ENCODE data around the gene SPP1. TPM values are rescaled to one million over a fixed set of nuclear protein-coding genes. Genes with fewer than 3 reads are reported as not detected.
A peak's percentile ranks its signal among the peaks of the same experiment; 100 is the strongest.
"Not testable (repeated sequence)": the region's sequence is repeated elsewhere in the genome, so short reads cannot be mapped to it uniquely, and the experiment has no call there.

The SPP1 gene
- total and polyA plus RNA-seq, 3 experiments from 2014 or later = 4.9 to 7.2 TPM; not detected in 1

- no peaks in the 10 kb centered on the region for H3K9me3 ChIP-seq (ENCODE audit: low read length)
- POLR2A ChIA-PET = no interaction called here
Measured at GRCh38 chr4:87985097-87985886, 9.8 kb downstream of the SPP1 start.

GRCh38 chr4:87985887-87986200 is 10.3 kb downstream of the SPP1 start:
- H3K9me3 Mint-ChIP-seq = no peaks in the 10 kb centered on the region
- H3K27me3 Mint-ChIP-seq = peaks cover 10 to 59% of the 10 kb centered on the region in 2 donors
- ChIA-PET POLR2A (no interaction called here), CTCF (no interaction called here)
- peaks cover 0 to 6% (median 1%) of the 10 kb centered on the region in 3 donors for H3K4me1 Mint-ChIP-seq
- Histone ChIP-seq H3K9me3 (ENCODE audit: low read length) (no peaks in the 10 kb centered on the region), H3K4me3 (ENCODE audit: low read length) (no peak overlapping the region), H3K27ac (ENCODE audit: low read depth, low read length) (no peak overlapping the region), H3K27me3 (ENCODE audit: insufficient read depth, low read length, poor library complexity, severe bottlenecking) (no peaks in the 10 kb centered on the region), H3K36me3 (ENCODE audit: insufficient read depth, low read length) (no peaks in the 10 kb centered on the region), H3K4me1 (ENCODE audit: insufficient read depth, low read length) (no peaks in the 10 kb centered on the region)
- H3K27ac Mint-ChIP-seq = no peak overlapping the region
- peaks cover 0 to 3% (median 0%) of the 10 kb centered on the region in 3 donors for H3K36me3 Mint-ChIP-seq
- H3K4me3 Mint-ChIP-seq = no peak overlapping the region
- DNase-seq = no peak

More at GRCh38 chr4:87985097-87985886, 9.8 kb downstream of the SPP1 start:
- Mint-ChIP-seq H3K9me3 (no peaks in the 10 kb centered on the region), H3K27ac (no peak overlapping the region), H3K36me3 (peaks cover 0 to 3% (median 0%) of the 10 kb centered on the region in 3 donors), H3K27me3 (peaks cover 10 to 59% of the 10 kb centered on the region in 2 donors), H3K4me3 (no peak overlapping the region), H3K4me1 (peaks cover 0 to 2% (median 1%) of the 10 kb centered on the region in 3 donors)
- peak in 1 of 5 donors; percentile 7 for DNase-seq
- Histone ChIP-seq H3K36me3 (ENCODE audit: insufficient read depth, low read length) (no peaks in the 10 kb centered on the region), H3K4me3 (ENCODE audit: low read length) (no peak overlapping the region), H3K4me1 (ENCODE audit: insufficient read depth, low read length) (no peaks in the 10 kb centered on the region), H3K27me3 (ENCODE audit: insufficient read depth, low read length, poor library complexity, severe bottlenecking) (no peaks in the 10 kb centered on the region), H3K27ac (ENCODE audit: low read depth, low read length) (no peak overlapping the region)
- CTCF ChIA-PET = no interaction called here

GRCh38 chr4:87986508-87986907 is 11.0 kb downstream of the SPP1 start:
- H3K27ac Mint-ChIP-seq = no peak overlapping the region
- no peaks in the 10 kb centered on the region for H3K4me1 ChIP-seq (ENCODE audit: insufficient read depth, low read length)
- H3K9me3 ChIP-seq (ENCODE audit: low read length) = no peaks in the 10 kb centered on the region
- POLR2A ChIA-PET = no interaction called here
- no peaks in the 10 kb centered on the region for H3K9me3 Mint-ChIP-seq
- no peak overlapping the region for H3K4me3 Mint-ChIP-seq
- DNase-seq = no peak
- H3K27me3 Mint-ChIP-seq = peaks cover 7 to 55% of the 10 kb centered on the region in 2 donors
- no peak overlapping the region for H3K4me3 ChIP-seq (ENCODE audit: low read length)
- H3K36me3 ChIP-seq (ENCODE audit: insufficient read depth, low read length) = no peaks in the 10 kb centered on the region
- CTCF ChIA-PET = no interaction called here
- H3K27ac ChIP-seq (ENCODE audit: low read depth, low read length) = no peak overlapping the region
- H3K36me3 Mint-ChIP-seq = peaks cover 0 to 3% (median 0%) of the 10 kb centered on the region in 3 donors
- H3K27me3 ChIP-seq (ENCODE audit: insufficient read depth, low read length, poor library complexity, severe bottlenecking) = no peaks in the 10 kb centered on the region
- peaks cover 1 to 13% (median 4%) of the 10 kb centered on the region in 3 donors for H3K4me1 Mint-ChIP-seq

- no peaks in the 10 kb centered on the region for H3K27me3 ChIP-seq (ENCODE audit: insufficient read depth, low read length, poor library complexity, severe bottlenecking)
- DNase-seq = no peak
- Mint-ChIP-seq H3K36me3 (no peaks in the 10 kb centered on the region), H3K4me1 (peaks cover 1 to 13% (median 5%) of the 10 kb centered on the region in 3 donors), H3K27ac (no peak overlapping the region), H3K9me3 (no peaks in the 10 kb centered on the region), H3K4me3 (no peak overlapping the region), H3K27me3 (peaks cover 10 to 39% of the 10 kb centered on the region in 2 donors)
- ChIA-PET POLR2A (no interaction called here), CTCF (no interaction called here)
- no peaks in the 10 kb centered on the region for H3K36me3 ChIP-seq (ENCODE audit: insufficient read depth, low read length)
- H3K4me3 ChIP-seq (ENCODE audit: low read length) = no peak overlapping the region
- H3K27ac ChIP-seq (ENCODE audit: low read depth, low read length) = no peak overlapping the region
- H3K9me3 ChIP-seq (ENCODE audit: low read length) = no peaks in the 10 kb centered on the region
- no peaks in the 10 kb centered on the region for H3K4me1 ChIP-seq (ENCODE audit: insufficient read depth, low read length)
Measured at GRCh38 chr4:87989765-87990164, 14.3 kb downstream of the SPP1 start.

GRCh38 chr4:87995435-87995834 is 19.9 kb downstream of the SPP1 start:
- H3K4me1 ChIP-seq (ENCODE audit: insufficient read depth, low read length) = no peaks in the 10 kb centered on the region
- Mint-ChIP-seq H3K27ac (no peak overlapping the region), H3K36me3 (no peaks in the 10 kb centered on the region), H3K4me1 (peaks cover 0 to 10% (median 5%) of the 10 kb centered on the region in 3 donors), H3K4me3 (no peak overlapping the region), H3K9me3 (no peaks in the 10 kb centered on the region), H3K27me3 (peaks cover 12 to 17% of the 10 kb centered on the region in 2 donors)
- H3K9me3 ChIP-seq (ENCODE audit: low read length) = no peaks in the 10 kb centered on the region
- H3K4me3 ChIP-seq (ENCODE audit: low read length) = no peak overlapping the region
- DNase-seq = no peak
- H3K27ac ChIP-seq (ENCODE audit: low read depth, low read length) = no peak overlapping the region
- ChIA-PET POLR2A (no interaction called here), CTCF (no interaction called here)
- no peaks in the 10 kb centered on the region for H3K36me3 ChIP-seq (ENCODE audit: insufficient read depth, low read length)
- H3K27me3 ChIP-seq (ENCODE audit: insufficient read depth, low read length, poor library complexity, severe bottlenecking) = no peaks in the 10 kb centered on the region

DNA sequence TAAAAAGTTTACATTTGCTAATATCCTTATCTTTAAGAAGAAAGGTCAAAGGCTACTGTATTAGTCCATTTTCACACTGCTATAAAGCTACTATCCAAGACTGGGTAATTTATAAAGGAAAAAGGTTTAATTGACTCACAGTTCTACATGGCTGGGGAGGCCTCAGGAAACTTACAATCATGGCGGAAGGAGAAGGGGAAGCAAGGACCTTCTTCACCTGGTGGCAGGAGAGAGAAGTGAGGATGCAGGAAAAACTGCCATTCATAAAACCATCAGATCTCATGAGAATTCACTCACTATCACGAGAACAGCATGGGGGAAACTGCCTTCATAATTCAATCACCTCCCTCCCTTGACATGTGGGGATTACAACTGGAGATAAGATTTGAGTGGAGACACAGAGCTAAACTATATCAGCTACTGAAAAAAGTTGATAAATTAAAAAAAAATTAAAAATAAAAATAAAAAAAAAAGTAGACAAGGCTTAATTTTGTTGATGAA is 23.7 kb downstream of the SPP1 start:
- H3K9me3 Mint-ChIP-seq = not testable (repeated sequence)

GRCh38 chr4:88001871-88002270 is 26.4 kb downstream of the SPP1 start:
- CTCF ChIA-PET = interaction anchor here (1.6 kb wide), 1 partner anchor 12 kb away, joined by 4 read pairs; no protein-coding TSS in a partner anchor

More for the DNA sequence above, 23.7 kb downstream of the SPP1 start:
- H3K36me3 Mint-ChIP-seq; H3K4me3 ChIP-seq (ENCODE audit: low read length); H3K4me1 Mint-ChIP-seq; H3K4me1 ChIP-seq (ENCODE audit: insufficient read depth, low read length); CTCF ChIA-PET; H3K27ac Mint-ChIP-seq; H3K27me3 ChIP-seq (ENCODE audit: insufficient read depth, low read length, poor library complexity, severe bottlenecking); DNase-seq; POLR2A ChIA-PET; H3K9me3 ChIP-seq (ENCODE audit: low read length); H3K4me3 Mint-ChIP-seq; H3K36me3 ChIP-seq (ENCODE audit: insufficient read depth, low read length); H3K27ac ChIP-seq (ENCODE audit: low read depth, low read length): not testable (repeated sequence)
- peaks cover 5 to 14% of the 10 kb centered on the region in 2 donors for H3K27me3 Mint-ChIP-seq

DNA sequence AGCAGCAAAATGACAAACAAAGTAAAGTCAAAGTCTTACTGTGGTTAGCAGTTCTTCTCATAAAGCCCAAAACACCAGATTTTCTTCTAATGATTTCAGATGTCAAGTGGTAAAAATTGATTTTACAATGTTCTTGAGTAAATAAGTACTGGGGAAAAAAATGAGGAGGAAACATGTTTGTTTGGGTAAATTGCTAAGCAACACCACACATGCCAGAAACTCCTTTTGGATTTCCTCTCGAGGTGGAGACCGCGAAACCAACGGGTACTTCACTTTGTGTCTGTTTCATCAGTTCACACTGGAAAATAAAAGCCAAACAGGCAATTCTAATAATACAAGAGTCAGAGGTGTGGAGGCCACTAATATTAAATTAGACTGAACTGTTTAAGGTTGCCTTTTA is 27.3 kb downstream of the SPP1 start:
- Histone ChIP-seq H3K4me1 (ENCODE audit: insufficient read depth, low read length) (no peaks in the 10 kb centered on the region), H3K9me3 (ENCODE audit: low read length) (no peaks in the 10 kb centered on the region), H3K4me3 (ENCODE audit: low read length) (no peak overlapping the region), H3K27ac (ENCODE audit: low read depth, low read length) (no peak overlapping the region), H3K36me3 (ENCODE audit: insufficient read depth, low read length) (no peaks in the 10 kb centered on the region), H3K27me3 (ENCODE audit: insufficient read depth, low read length, poor library complexity, severe bottlenecking) (no peaks in the 10 kb centered on the region)
- no peaks in the 10 kb centered on the region for H3K9me3 Mint-ChIP-seq
- peaks cover 0 to 2% (median 0%) of the 10 kb centered on the region in 3 donors for H3K36me3 Mint-ChIP-seq
- H3K27me3 Mint-ChIP-seq = peaks cover 2 to 7% of the 10 kb centered on the region in 2 donors
- H3K27ac Mint-ChIP-seq = no peak overlapping the region
- no peak overlapping the region for H3K4me3 Mint-ChIP-seq
- DNase-seq = no peak
- CTCF ChIA-PET = no interaction called here
- peaks cover 8 to 12% (median 9%) of the 10 kb centered on the region in 3 donors for H3K4me1 Mint-ChIP-seq
- POLR2A ChIA-PET = no interaction called here

More at GRCh38 chr4:88001871-88002270, 26.4 kb downstream of the SPP1 start:
- no peak overlapping the region for H3K4me3 ChIP-seq (ENCODE audit: low read length)
- no peaks in the 10 kb centered on the region for H3K4me1 ChIP-seq (ENCODE audit: insufficient read depth, low read length)
- Mint-ChIP-seq H3K27me3 (peaks cover 4 to 5% of the 10 kb centered on the region in 2 donors), H3K9me3 (no peaks in the 10 kb centered on the region), H3K36me3 (no peaks in the 10 kb centered on the region), H3K4me3 (no peak overlapping the region), H3K4me1 (peaks cover 6 to 9% (median 6%) of the 10 kb centered on the region in 3 donors), H3K27ac (peak overlapping the region in 1 of 8 donors; percentile 41)
- no peaks in the 10 kb centered on the region for H3K27me3 ChIP-seq (ENCODE audit: insufficient read depth, low read length, poor library complexity, severe bottlenecking)
- POLR2A ChIA-PET = no interaction called here
- no peak overlapping the region for H3K27ac ChIP-seq (ENCODE audit: low read depth, low read length)
- H3K36me3 ChIP-seq (ENCODE audit: insufficient read depth, low read length) = no peaks in the 10 kb centered on the region
- H3K9me3 ChIP-seq (ENCODE audit: low read length) = no peaks in the 10 kb centered on the region
- DNase-seq = no peak
